Endothelial cell of umbilical vein (primary cell): ENCODE results near the gene ATP1B3. TPM values are rescaled to one million over a fixed set of nuclear protein-coding genes. Genes with fewer than 3 reads are reported as not detected.

ENCODE experiments used
- BruUV-seq: library from RNA; stranded (reverse); fragments of 400-500 nt; replicated peaks from 2 replicates; lab custom pipeline; 2021; lab: Mats Ljungman, UMichigan
- CTCF ChIA-PET: fragments of 300-600, 350-600 bp; sonication (Branson Sonifier 250); formaldehyde crosslinking; loops from one replicate; lab custom pipeline; 2021; ENCODE audit warnings: antibody characterized with exemption, inconsistent platforms; lab: Charles Lee
- POLR2A ChIA-PET: fragments of 300-600, 350-600 bp; sonication (Branson Sonifier 250); formaldehyde crosslinking; loops from one replicate; lab custom pipeline; 2021; ENCODE audit warnings: antibody characterized with exemption, inconsistent platforms; lab: Charles Lee
- DNase-seq: peaks from one replicate; pipeline ENCODE4 v3.0.0-alpha.2; 2011; ENCODE audit warnings: low read depth, low spot score
- FAIRE-seq: peaks from 2 replicates; lab custom pipeline; 2011; peaks lifted over from hg19 to GRCh38; lab: Jason Lieb, UNC
- H2AFZ ChIP-seq: 2 replicates; pipeline ENCODE4 v1.6.0; 2012; ENCODE audit warnings: low read depth, low read length, control low read depth, inconsistent platforms
- H3K27ac ChIP-seq: 2 replicates; pipeline ENCODE4 v1.5.1; 2011; ENCODE audit warnings: low read depth, mild to moderate bottlenecking, control low read depth, low read length, moderate library complexity; ENCODE audit not compliant: insufficient read depth
- H3K27me3 ChIP-seq, 2 experiments: 2 replicates each; pipeline versions ENCODE4 v1.6.0 to v1.6.1; 2011; ENCODE audit warnings: low read length in 2 of 2, mixed read lengths in 1 of 2; ENCODE audit not compliant: control insufficient read depth in 2 of 2, insufficient read depth in 2 of 2
- H3K36me3 ChIP-seq, 2 experiments: 2 replicates in 1 of 2; 3 replicates in 1 of 2; pipeline ENCODE4 v1.5.1; 2011; ENCODE audit warnings: low read length in 2 of 2, mild to moderate bottlenecking in 1 of 2, moderate library complexity in 1 of 2; ENCODE audit not compliant: control insufficient read depth in 2 of 2, insufficient read depth in 2 of 2; ENCODE audit errors: extremely low read depth in 1 of 2
- H3K4me1 ChIP-seq: 3 replicates; pipeline ENCODE4 v1.5.1; 2011; ENCODE audit warnings: mild to moderate bottlenecking, low read length; ENCODE audit not compliant: control insufficient read depth, insufficient read depth; ENCODE audit errors: extremely low read depth
- H3K4me2 ChIP-seq: 2 replicates; pipeline ENCODE4 v1.6.1; 2011; ENCODE audit warnings: low read length, control low read depth, mixed read lengths; ENCODE audit not compliant: insufficient read depth
- H3K4me3 ChIP-seq, 3 experiments: fragments of 200-600 bp in 1 of 3; sonication (generic), shearing (Covaris generic) in 1 of 3; replicated peaks in 1 of 3; 2 replicates each; pipeline ENCODE4 v1.5.1; 2011 to 2016; ENCODE audit warnings: control low read depth in 3 of 3, low read length in 3 of 3, mild to moderate bottlenecking in 2 of 3, inconsistent platforms in 1 of 3, low read depth in 1 of 3, moderate library complexity in 1 of 3; ENCODE audit not compliant: insufficient read depth in 1 of 3
- H3K79me2 ChIP-seq: 2 replicates; pipeline ENCODE4 v1.6.0; 2012; ENCODE audit warnings: low read length, inconsistent platforms; ENCODE audit not compliant: control insufficient read depth, insufficient read depth
- H3K9ac ChIP-seq: replicated peaks from 2 replicates; pipeline ENCODE3; 2011; ENCODE audit warnings: low read length, control low read depth; ENCODE audit not compliant: insufficient read depth; ENCODE audit errors: extremely low read depth
- H3K9me1 ChIP-seq: replicated peaks from 3 replicates; pipeline ENCODE4 v1.6.0; 2011; ENCODE audit warnings: mild to moderate bottlenecking, low read length; ENCODE audit not compliant: control insufficient read depth, insufficient read depth; ENCODE audit errors: extremely low read depth
- H3K9me3 ChIP-seq: replicated peaks from 2 replicates; pipeline ENCODE4 v1.5.1; 2012; ENCODE audit warnings: low read length, inconsistent platforms; ENCODE audit not compliant: control insufficient read depth, insufficient read depth
- H4K20me1 ChIP-seq: replicated peaks from 2 replicates; pipeline ENCODE3; 2011; ENCODE audit warnings: mild to moderate bottlenecking, low read length; ENCODE audit not compliant: control insufficient read depth, insufficient read depth; ENCODE audit errors: extremely low read depth
- CTCF ChIP-seq, 2 donors: IDR thresholded peaks; 1 replicate in 1 of 2; 2 replicates in 1 of 2; pipeline ENCODE4 v1.5.1; 2011; ENCODE audit warnings: low read length in 2 of 2, mild to moderate bottlenecking in 2 of 2, moderate library complexity in 2 of 2, control low read depth in 1 of 2, inconsistent platforms in 1 of 2, low read depth in 1 of 2; ENCODE audit not compliant: insufficient read depth in 1 of 2; ENCODE audit errors: extremely low read depth in 1 of 2
- FOS ChIP-seq: IDR thresholded peaks from 2 replicates; pipeline ENCODE4 v1.6.1; 2011; ENCODE audit warnings: mild to moderate bottlenecking, low read length, moderate library complexity, borderline replicate concordance; ENCODE audit not compliant: insufficient read depth
- GATA2 ChIP-seq: IDR thresholded peaks from 2 replicates; pipeline ENCODE4 v1.7.0; 2011; ENCODE audit warnings: low read depth, mild to moderate bottlenecking, moderate library complexity, mixed read lengths, low read length; ENCODE audit not compliant: insufficient read length, insufficient read depth
- JUN ChIP-seq: IDR thresholded peaks from 2 replicates; pipeline ENCODE4 v1.6.1; 2011; ENCODE audit warnings: borderline replicate concordance, low read depth; ENCODE audit not compliant: insufficient read length, insufficient read depth
- MAX ChIP-seq: IDR thresholded peaks from 2 replicates; pipeline ENCODE4 v1.6.1; 2011; ENCODE audit not compliant: insufficient read depth, insufficient read length
- MYC ChIP-seq: IDR thresholded peaks from one replicate; pipeline ENCODE4 v1.6.1; 2011; ENCODE audit warnings: mild to moderate bottlenecking, low read depth, low read length
- POLR2A ChIP-seq: IDR thresholded peaks from 2 replicates; pipeline ENCODE4 v1.6.1; 2012; ENCODE audit warnings: low read depth, mild to moderate bottlenecking, control low read depth, low read length
- POLR2AphosphoS5 ChIP-seq: IDR thresholded peaks from 2 replicates; pipeline ENCODE4 v1.6.1; 2012; ENCODE audit warnings: low read depth, mild to moderate bottlenecking, control low read depth, low read length, moderate library complexity; ENCODE audit not compliant: insufficient read depth
- dilution Hi-C: fragments of 300-500 bp; cut with MboI; formaldehyde crosslinking; loops from one replicate; pipeline ENCODE4 v1.15.0; 2019; ENCODE audit warnings: low sequenced_read_pairs; ENCODE audit not compliant: extremely low pct_ligation_motif_present
- intact Hi-C: fragments of 100-400 bp; cut with micrococcal nuclease; formaldehyde crosslinking; loops from one replicate; pipeline ENCODE4 v1.10.0; 2022
- polyA plus RNA-seq, 4 experiments: library from polyadenylated mRNA; depleted of rRNA in 3 of 4; stranded (reverse) in 3 of 4; unstranded in 1 of 4; fragments of >200 nt; gene quantifications; 2 replicates each; pipeline versions ENCODE4 v1.2.1 to v1.2.3, GENCODE V29; 2011 to 2012; ENCODE audit warnings: missing spikeins in 1 of 4
- total RNA-seq: library from RNA; stranded (reverse); gene quantifications from 2 replicates; pipeline ENCODE4 v1.2.3, GENCODE V29; 2021

ATP1B3 gene
- total and polyA plus RNA-seq, 2 donors (not counting 3 experiments of a cell fraction or from before 2014, with no cell fraction given): 227 to 279 TPM

DNA sequence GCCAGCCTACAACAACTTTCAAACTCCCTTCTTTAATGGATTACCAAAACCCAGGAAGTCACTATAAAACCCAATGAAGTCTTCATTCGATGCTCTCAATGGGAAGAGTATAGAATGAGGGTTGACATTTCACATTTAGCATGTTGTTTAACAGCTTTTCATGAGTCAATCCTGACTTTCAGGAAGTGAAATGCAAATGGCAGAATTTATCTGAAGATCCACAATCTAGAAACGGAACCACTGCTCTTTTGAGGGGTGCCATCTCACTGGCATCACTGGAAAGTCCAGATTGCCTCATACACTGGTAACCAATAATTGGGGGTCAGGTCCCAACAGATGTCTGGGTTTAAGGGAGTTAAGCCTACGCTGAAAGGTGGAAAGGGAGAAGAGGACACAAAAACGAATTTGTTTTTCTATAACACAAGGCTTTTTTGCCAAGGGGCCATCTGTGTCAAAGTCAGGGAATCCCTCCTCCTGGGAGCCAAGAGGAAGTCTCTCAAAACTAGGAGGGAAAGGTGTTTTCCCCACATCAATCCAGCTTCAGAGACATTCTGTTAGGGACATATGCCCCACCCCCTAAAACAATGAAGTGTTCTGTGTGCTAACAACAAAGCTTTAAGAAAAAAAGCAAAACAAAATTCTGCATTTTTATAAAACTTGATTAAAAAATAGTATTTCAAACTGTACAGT, 12.0 kb upstream of the ATP1B3 start:
- Histone ChIP-seq H3K27me3 (no peaks in the 10 kb centered on the region), H2AFZ (no peak overlapping the region), H3K9me1 (no peaks in the 10 kb centered on the region), H3K4me2 (no peak overlapping the region), H3K27ac (no peak overlapping the region), H3K4me1 (peaks cover 19% of the 10 kb centered on the region), H3K79me2 (no peaks in the 10 kb centered on the region), H3K36me3 (no peaks in the 10 kb centered on the region), H4K20me1 (no peaks in the 10 kb centered on the region), H3K4me3 (no peak overlapping the region), H3K9ac (no peak overlapping the region), H3K9me3 (no peaks in the 10 kb centered on the region)
- ChIA-PET POLR2A (no interaction called here), CTCF (no interaction called here)
- BruUV-seq: no TSS peak
- intact Hi-C loops (no loop called here), dilution Hi-C loops (no loop called here)
- no peak for DNase-seq
- no peak for FAIRE-seq
- TF ChIP-seq FOS (no peak), JUN (no peak), GATA2 (no peak), MAX (no peak), POLR2A (no peak), POLR2AphosphoS5 (no peak), MYC (no peak), CTCF (IDR thresholded peaks at IDR 0.05; ENCODE audit: extremely low read depth in 1 of 2, insufficient read depth in 1 of 2, low read depth in 1 of 2, low read length in 2 of 2) (no peak)
